ENCODE data around the gene ANGPTL2. TPM values are rescaled to one million over a fixed set of nuclear protein-coding genes. Genes with fewer than 3 reads are reported as not detected.
A peak's percentile ranks its signal among the peaks of the same experiment; 100 is the strongest.

Gene ANGPTL2
- polyA plus RNA-seq, 2 of the 4 experiments (the other 2 are of a cell fraction): 0.06 TPM; not detected in 1

DNA sequence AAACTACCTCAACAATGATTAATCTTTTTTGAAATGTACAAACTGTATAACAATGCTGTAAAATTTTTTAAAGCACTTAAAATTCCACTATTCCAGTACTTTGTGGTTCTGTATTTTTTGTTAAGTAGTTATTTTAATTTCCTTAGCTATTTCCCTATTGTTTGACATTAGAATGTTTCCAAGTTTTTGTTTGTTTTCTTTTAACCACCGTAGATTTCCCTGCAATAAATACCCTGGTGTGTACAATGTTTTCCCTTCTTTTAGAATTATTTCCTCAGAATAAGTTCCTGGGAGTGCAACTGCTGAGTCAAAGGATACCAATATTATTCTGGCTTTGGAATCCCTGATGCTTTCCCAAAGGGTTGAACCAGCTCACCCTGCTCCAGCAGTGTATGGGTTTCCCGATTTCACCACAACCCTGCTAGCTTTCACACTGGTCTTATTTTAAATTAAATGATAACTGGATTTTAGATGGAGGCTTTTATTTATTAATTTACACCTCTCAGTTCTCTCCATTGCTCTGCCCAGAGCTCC lies 20.6 kb upstream of the ANGPTL2 start:
- no peak for ATAC-seq
- H3K27ac ChIP-seq: no peak overlapping the region
- peaks cover 11% of the 10 kb centered on the region; the same call in 2 of the 3 replicates for H3K4me1 ChIP-seq
- DNase-seq (ENCODE audit: low read depth in 1 of 2, low spot score in 1 of 2): no peak
- H3K4me3 ChIP-seq: no peak overlapping the region
- no peak for FAIRE-seq
- H3K9me3 ChIP-seq: no peaks in the 10 kb centered on the region
- 39% methylated on average over 2 of the region's 2 CpGs for WGBS (ENCODE audit: missing lambda C conversion rate)
- no peak for TF ChIP-seq ZNF302 (CRISPR knock-in tag; IDR thresholded peaks at IDR 0.05)
- TF ChIP-seq TP53 (CRISPR knock-in tag; IDR thresholded peaks at IDR 0.05): no peak
- TF ChIP-seq NR3C1 (IDR thresholded peaks at IDR 0.05): no peak
- TF ChIP-seq EHF (CRISPR knock-in tag; IDR thresholded peaks at IDR 0.05): no peak
- no peak for TF ChIP-seq CBX2 (IDR thresholded peaks at IDR 0.05; ENCODE audit: borderline replicate concordance, low read depth)
- no peak for TF ChIP-seq MAZ (IDR thresholded peaks at IDR 0.05; ENCODE audit: borderline replicate concordance, low read depth, low read length)
- no peak for TF ChIP-seq ZC3H11A (IDR thresholded peaks at IDR 0.05)
- no peak for TF ChIP-seq KDM1A (IDR thresholded peaks at IDR 0.05; ENCODE audit: low read depth)
- no peak for TF ChIP-seq E2F6 (IDR thresholded peaks at IDR 0.05; ENCODE audit: borderline replicate concordance, low read depth)
- TF ChIP-seq, protein P1, sequence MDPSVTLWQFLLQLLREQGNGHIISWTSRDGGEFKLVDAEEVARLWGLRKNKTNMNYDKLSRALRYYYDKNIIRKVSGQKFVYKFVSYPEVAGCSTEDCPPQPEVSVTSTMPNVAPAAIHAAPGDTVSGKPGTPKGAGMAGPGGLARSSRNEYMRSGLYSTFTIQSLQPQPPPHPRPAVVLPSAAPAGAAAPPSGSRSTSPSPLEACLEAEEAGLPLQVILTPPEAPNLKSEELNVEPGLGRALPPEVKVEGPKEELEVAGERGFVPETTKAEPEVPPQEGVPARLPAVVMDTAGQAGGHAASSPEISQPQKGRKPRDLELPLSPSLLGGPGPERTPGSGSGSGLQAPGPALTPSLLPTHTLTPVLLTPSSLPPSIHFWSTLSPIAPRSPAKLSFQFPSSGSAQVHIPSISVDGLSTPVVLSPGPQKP (IDR thresholded peaks at IDR 0.05; ENCODE audit: low read depth, low read length): no peak
- TF ChIP-seq HOXA7 (CRISPR knock-in tag; IDR thresholded peaks at IDR 0.05): no peak
- no peak for TF ChIP-seq RARB (CRISPR knock-in tag; IDR thresholded peaks at IDR 0.05)
- TF ChIP-seq FOXS1 (CRISPR knock-in tag; IDR thresholded peaks at IDR 0.05): no peak
- TF ChIP-seq PHF8 (IDR thresholded peaks at IDR 0.05; ENCODE audit: borderline replicate concordance, low read depth): no peak
- no peak for TF ChIP-seq PBX3 (IDR thresholded peaks at IDR 0.05)
- no peak for TF ChIP-seq RFX5 (IDR thresholded peaks at IDR 0.05)
- peak overlapping the region; percentile 10; the same call in 1 of the 3 replicates for H3K4me2 ChIP-seq
- CTCF ChIA-PET: interaction anchor here (0.7 to 1.2 kb wide), 2 partner anchors 10 to 24 kb away, joined by 3 to 4 read pairs; no protein-coding TSS in a partner anchor
- POLR2A ChIA-PET: no interaction called here

DNA sequence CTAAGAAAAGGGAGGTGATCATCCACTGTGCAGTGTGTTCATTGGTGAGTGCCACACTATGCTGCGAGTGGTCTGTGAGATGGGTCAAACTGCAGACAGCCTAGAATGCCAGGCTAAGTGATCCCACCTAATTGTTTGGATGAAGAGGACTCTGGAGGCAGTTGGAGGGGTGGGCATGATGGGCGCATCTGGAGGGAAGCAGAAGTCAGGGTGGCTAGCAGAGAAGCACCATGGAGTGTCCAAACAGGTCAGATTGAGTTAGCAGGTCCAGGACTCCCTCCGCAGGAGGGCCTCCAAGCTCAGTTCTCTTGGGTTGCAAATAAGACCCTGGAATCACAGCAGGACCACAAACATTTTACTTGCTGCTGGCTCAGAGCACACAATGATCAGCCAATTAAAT lies 19.9 kb upstream of the ANGPTL2 start:
- Histone ChIP-seq H3K4me1 (peaks cover 11% of the 10 kb centered on the region; the same call in 2 of the 3 replicates), H3K4me2 (no peak overlapping the region), H3K27ac (no peak overlapping the region), H3K9me3 (no peaks in the 10 kb centered on the region), H3K4me3 (no peak overlapping the region)
- ChIA-PET CTCF (interaction anchor here (1.2 kb wide), 1 partner anchor 25 kb away, joined by 3 read pairs; no protein-coding TSS in a partner anchor), POLR2A (no interaction called here)
- ATAC-seq (no peak; a peak in 2 of 6 replicates), DNase-seq (ENCODE audit: low read depth in 1 of 2, low spot score in 1 of 2) (no peak), FAIRE-seq (no peak)
- WGBS (ENCODE audit: missing lambda C conversion rate): 92% methylated on average over 3 of the region's 3 CpGs
- TF ChIP-seq HEYL (CRISPR knock-in tag; IDR thresholded peaks at IDR 0.05) (no peak), E2F6 (IDR thresholded peaks at IDR 0.05; ENCODE audit: borderline replicate concordance, low read depth) (no peak), RAD21 (conservative IDR thresholded peaks at IDR 0.05 in 1 of 2, IDR thresholded peaks at IDR 0.05 in 1 of 2) (no peak), FOXS1 (CRISPR knock-in tag; IDR thresholded peaks at IDR 0.05) (no peak), SREBF2 (IDR thresholded peaks at IDR 0.05) (no peak), POLR2AphosphoS2 (conservative IDR thresholded peaks at IDR 0.05; ENCODE audit: low read length) (no peak), PBX3 (IDR thresholded peaks at IDR 0.05) (no peak), TFCP2L1 (CRISPR knock-in tag; IDR thresholded peaks at IDR 0.05) (no peak), MAZ (IDR thresholded peaks at IDR 0.05; ENCODE audit: borderline replicate concordance, low read depth, low read length) (no peak), MAX (IDR thresholded peaks at IDR 0.05) (no peak), HMGXB4 (CRISPR knock-in tag; IDR thresholded peaks at IDR 0.05; ENCODE audit: borderline replicate concordance) (no peak), NR3C1 (IDR thresholded peaks at IDR 0.05) (no peak), CHD2 (IDR thresholded peaks at IDR 0.05; ENCODE audit: low read length, partially characterized antibody) (no peak), ZFP36 (IDR thresholded peaks at IDR 0.05; ENCODE audit: borderline replicate concordance, partially characterized antibody) (no peak), KDM1A (IDR thresholded peaks at IDR 0.05; ENCODE audit: low read depth) (no peak), HOXB13 (CRISPR knock-in tag; IDR thresholded peaks at IDR 0.05; ENCODE audit: low read depth) (no peak), KDM5A (IDR thresholded peaks at IDR 0.05) (no peak)
- TF ChIP-seq, protein P2, sequence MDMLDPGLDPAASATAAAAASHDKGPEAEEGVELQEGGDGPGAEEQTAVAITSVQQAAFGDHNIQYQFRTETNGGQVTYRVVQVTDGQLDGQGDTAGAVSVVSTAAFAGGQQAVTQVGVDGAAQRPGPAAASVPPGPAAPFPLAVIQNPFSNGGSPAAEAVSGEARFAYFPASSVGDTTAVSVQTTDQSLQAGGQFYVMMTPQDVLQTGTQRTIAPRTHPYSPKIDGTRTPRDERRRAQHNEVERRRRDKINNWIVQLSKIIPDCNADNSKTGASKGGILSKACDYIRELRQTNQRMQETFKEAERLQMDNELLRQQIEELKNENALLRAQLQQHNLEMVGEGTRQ (IDR thresholded peaks at IDR 0.05): no peak

Measured in A549 (cell line).